Heart left ventricle (tissue), 13 donors: ENCODE measurements around the gene ATP1A2.

ENCODE experiments used
- POLR2A ChIP-seq, 2 donors: fragments of 450-650 bp; IDR thresholded peaks; one replicate each; pipeline ENCODE4 v1.6.1; 2017; ENCODE audit warnings: antibody characterized with exemption in 2 of 2, mild to moderate bottlenecking in 2 of 2, moderate library complexity in 2 of 2
- TF ChIP-seq, protein P1 (sequence below), 12 donors: fragments of 200-600 bp; sonication (generic) in 4 of 12; IDR thresholded peaks; one replicate each; pipeline versions ENCODE4 v1.5.0 to v1.8.0; 2018 to 2022; ENCODE audit warnings: antibody characterized with exemption in 12 of 12, mild to moderate bottlenecking in 5 of 12
- donor health status: ischemic (EF 13 %, LVEDD 7.1; RV severe dilation, severe dysfunction).
- donor health status: DM: no; HTN: yes; CAD: no.
- donor health status: DM: no; HTN: no; CAD: no.
- donor health status: ischemic (EF 25% LVEDD 6.9; RV normal size, moderate dysfunction).
- donor health status: ischemic (EF 25% LVEDD 5.7; RV mildly dilated, moderate dysfunction).
- donor health status: ischemic (EF 35%, LVEDD 5.7; RV mildly dilated, moderate dysfunction).
- donor health status: nonischemic (EF 11% LVEDD 7.7; RV severe dilation, severe dysfunction).
- donor health status: DM: yes; HTN: yes; CAD: no.
- donor health status: PGD.
- donor health status: ischemic (EF 29% LVEDD 5.4; RV normal size, mild dysfunction).
- donor health status: nonischemic (EF 23%, LVEDD 6.1; RV moderate dilation, normal function).

DNA sequence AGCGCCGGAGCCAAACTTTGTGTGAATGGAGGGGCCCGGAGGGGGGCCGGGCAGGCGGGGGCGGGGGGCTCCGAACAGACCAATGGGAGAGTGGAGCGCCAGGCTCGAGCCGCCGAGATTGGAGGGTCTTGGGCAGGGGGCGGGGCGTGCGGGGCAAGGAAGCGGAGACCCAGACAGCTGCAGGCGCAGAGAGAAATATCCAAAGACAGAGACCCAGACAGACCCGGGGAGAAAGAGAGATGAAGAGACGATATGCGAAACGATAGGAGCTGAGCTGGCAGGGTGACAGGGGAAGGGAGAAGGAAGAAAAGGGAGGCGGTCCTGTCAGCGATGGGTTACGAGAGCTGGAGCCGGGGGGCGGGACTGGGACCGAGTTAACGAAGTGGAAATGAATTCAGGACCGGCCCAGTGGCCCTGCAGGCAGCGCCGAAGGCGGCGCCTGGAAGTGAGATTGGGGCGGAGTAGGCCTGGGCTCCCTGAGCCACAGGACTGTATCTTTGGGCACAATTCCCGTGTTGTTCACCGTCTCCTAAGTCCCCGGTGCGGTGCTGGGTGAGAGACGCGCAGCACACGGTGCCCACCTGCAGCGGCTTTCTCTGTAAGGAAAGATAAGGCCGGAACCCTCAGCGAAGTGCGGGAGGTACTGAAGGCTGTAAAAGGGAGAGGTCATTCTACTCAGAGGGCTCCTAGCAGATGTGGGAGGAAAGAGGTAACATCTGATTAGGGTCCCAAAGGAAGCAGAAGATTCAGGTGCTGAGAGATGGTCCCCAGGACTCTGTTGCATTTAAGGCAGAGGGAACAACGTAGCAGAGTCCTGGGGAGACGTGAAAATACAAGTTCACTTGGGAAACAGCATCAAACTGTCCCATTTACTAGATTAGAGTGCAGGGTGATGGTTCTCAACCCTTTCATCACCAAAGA lies 45.1 kb upstream of the ATP1A2 start:
- TF ChIP-seq POLR2A (IDR thresholded peaks at IDR 0.05), result no peak
- TF ChIP-seq, protein P1, sequence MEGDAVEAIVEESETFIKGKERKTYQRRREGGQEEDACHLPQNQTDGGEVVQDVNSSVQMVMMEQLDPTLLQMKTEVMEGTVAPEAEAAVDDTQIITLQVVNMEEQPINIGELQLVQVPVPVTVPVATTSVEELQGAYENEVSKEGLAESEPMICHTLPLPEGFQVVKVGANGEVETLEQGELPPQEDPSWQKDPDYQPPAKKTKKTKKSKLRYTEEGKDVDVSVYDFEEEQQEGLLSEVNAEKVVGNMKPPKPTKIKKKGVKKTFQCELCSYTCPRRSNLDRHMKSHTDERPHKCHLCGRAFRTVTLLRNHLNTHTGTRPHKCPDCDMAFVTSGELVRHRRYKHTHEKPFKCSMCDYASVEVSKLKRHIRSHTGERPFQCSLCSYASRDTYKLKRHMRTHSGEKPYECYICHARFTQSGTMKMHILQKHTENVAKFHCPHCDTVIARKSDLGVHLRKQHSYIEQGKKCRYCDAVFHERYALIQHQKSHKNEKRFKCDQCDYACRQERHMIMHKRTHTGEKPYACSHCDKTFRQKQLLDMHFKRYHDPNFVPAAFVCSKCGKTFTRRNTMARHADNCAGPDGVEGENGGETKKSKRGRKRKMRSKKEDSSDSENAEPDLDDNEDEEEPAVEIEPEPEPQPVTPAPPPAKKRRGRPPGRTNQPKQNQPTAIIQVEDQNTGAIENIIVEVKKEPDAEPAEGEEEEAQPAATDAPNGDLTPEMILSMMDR (IDR thresholded peaks at IDR 0.05), result no peak
